Endothelial cell of umbilical vein (primary cell): ENCODE results near the gene EPN1. TPM values are rescaled to one million over a fixed set of nuclear protein-coding genes. Genes with fewer than 3 reads are reported as not detected.

ENCODE experiments used
- BruUV-seq: library from RNA; stranded (reverse); fragments of 400-500 nt; replicated peaks from 2 replicates; lab custom pipeline; 2021; lab: Mats Ljungman, UMichigan
- CTCF ChIA-PET: fragments of 300-600, 350-600 bp; sonication (Branson Sonifier 250); formaldehyde crosslinking; loops from one replicate; lab custom pipeline; 2021; ENCODE audit warnings: antibody characterized with exemption, inconsistent platforms; lab: Charles Lee
- POLR2A ChIA-PET: fragments of 300-600, 350-600 bp; sonication (Branson Sonifier 250); formaldehyde crosslinking; loops from one replicate; lab custom pipeline; 2021; ENCODE audit warnings: antibody characterized with exemption, inconsistent platforms; lab: Charles Lee
- DNase-seq: peaks from one replicate; pipeline ENCODE4 v3.0.0-alpha.2; 2011; ENCODE audit warnings: low read depth, low spot score
- FAIRE-seq: peaks from 2 replicates; lab custom pipeline; 2011; peaks lifted over from hg19 to GRCh38; lab: Jason Lieb, UNC
- H2AFZ ChIP-seq: 2 replicates; pipeline ENCODE4 v1.6.0; 2012; ENCODE audit warnings: low read depth, low read length, control low read depth, inconsistent platforms
- H3K27ac ChIP-seq: 2 replicates; pipeline ENCODE4 v1.5.1; 2011; ENCODE audit warnings: low read depth, mild to moderate bottlenecking, control low read depth, low read length, moderate library complexity; ENCODE audit not compliant: insufficient read depth
- H3K27me3 ChIP-seq, 2 experiments: 2 replicates each; pipeline versions ENCODE4 v1.6.0 to v1.6.1; 2011; ENCODE audit warnings: low read length in 2 of 2, mixed read lengths in 1 of 2; ENCODE audit not compliant: control insufficient read depth in 2 of 2, insufficient read depth in 2 of 2
- H3K36me3 ChIP-seq, 2 experiments: 2 replicates in 1 of 2; 3 replicates in 1 of 2; pipeline ENCODE4 v1.5.1; 2011; ENCODE audit warnings: low read length in 2 of 2, mild to moderate bottlenecking in 1 of 2, moderate library complexity in 1 of 2; ENCODE audit not compliant: control insufficient read depth in 2 of 2, insufficient read depth in 2 of 2; ENCODE audit errors: extremely low read depth in 1 of 2
- H3K4me1 ChIP-seq: 3 replicates; pipeline ENCODE4 v1.5.1; 2011; ENCODE audit warnings: mild to moderate bottlenecking, low read length; ENCODE audit not compliant: control insufficient read depth, insufficient read depth; ENCODE audit errors: extremely low read depth
- H3K4me2 ChIP-seq: 2 replicates; pipeline ENCODE4 v1.6.1; 2011; ENCODE audit warnings: low read length, control low read depth, mixed read lengths; ENCODE audit not compliant: insufficient read depth
- H3K4me3 ChIP-seq, 3 experiments: fragments of 200-600 bp in 1 of 3; sonication (generic), shearing (Covaris generic) in 1 of 3; replicated peaks in 1 of 3; 2 replicates each; pipeline ENCODE4 v1.5.1; 2011 to 2016; ENCODE audit warnings: control low read depth in 3 of 3, low read length in 3 of 3, mild to moderate bottlenecking in 2 of 3, inconsistent platforms in 1 of 3, low read depth in 1 of 3, moderate library complexity in 1 of 3; ENCODE audit not compliant: insufficient read depth in 1 of 3
- H3K79me2 ChIP-seq: 2 replicates; pipeline ENCODE4 v1.6.0; 2012; ENCODE audit warnings: low read length, inconsistent platforms; ENCODE audit not compliant: control insufficient read depth, insufficient read depth
- H3K9ac ChIP-seq: replicated peaks from 2 replicates; pipeline ENCODE3; 2011; ENCODE audit warnings: low read length, control low read depth; ENCODE audit not compliant: insufficient read depth; ENCODE audit errors: extremely low read depth
- H3K9me1 ChIP-seq: replicated peaks from 3 replicates; pipeline ENCODE4 v1.6.0; 2011; ENCODE audit warnings: mild to moderate bottlenecking, low read length; ENCODE audit not compliant: control insufficient read depth, insufficient read depth; ENCODE audit errors: extremely low read depth
- H3K9me3 ChIP-seq: replicated peaks from 2 replicates; pipeline ENCODE4 v1.5.1; 2012; ENCODE audit warnings: low read length, inconsistent platforms; ENCODE audit not compliant: control insufficient read depth, insufficient read depth
- H4K20me1 ChIP-seq: replicated peaks from 2 replicates; pipeline ENCODE3; 2011; ENCODE audit warnings: mild to moderate bottlenecking, low read length; ENCODE audit not compliant: control insufficient read depth, insufficient read depth; ENCODE audit errors: extremely low read depth
- EZH2 ChIP-seq: IDR thresholded peaks from 2 replicates; pipeline ENCODE4 v1.6.1; 2012; ENCODE audit warnings: borderline replicate concordance, low read depth, mild to moderate bottlenecking, moderate library complexity, low read length, inconsistent platforms; ENCODE audit not compliant: severe bottlenecking
- FOS ChIP-seq: IDR thresholded peaks from 2 replicates; pipeline ENCODE4 v1.6.1; 2011; ENCODE audit warnings: mild to moderate bottlenecking, low read length, moderate library complexity, borderline replicate concordance; ENCODE audit not compliant: insufficient read depth
- GATA2 ChIP-seq: IDR thresholded peaks from 2 replicates; pipeline ENCODE4 v1.7.0; 2011; ENCODE audit warnings: low read depth, mild to moderate bottlenecking, moderate library complexity, mixed read lengths, low read length; ENCODE audit not compliant: insufficient read length, insufficient read depth
- JUN ChIP-seq: IDR thresholded peaks from 2 replicates; pipeline ENCODE4 v1.6.1; 2011; ENCODE audit warnings: borderline replicate concordance, low read depth; ENCODE audit not compliant: insufficient read length, insufficient read depth
- MYC ChIP-seq: IDR thresholded peaks from one replicate; pipeline ENCODE4 v1.6.1; 2011; ENCODE audit warnings: mild to moderate bottlenecking, low read depth, low read length
- POLR2A ChIP-seq: IDR thresholded peaks from 2 replicates; pipeline ENCODE4 v1.6.1; 2012; ENCODE audit warnings: low read depth, mild to moderate bottlenecking, control low read depth, low read length
- POLR2AphosphoS5 ChIP-seq: IDR thresholded peaks from 2 replicates; pipeline ENCODE4 v1.6.1; 2012; ENCODE audit warnings: low read depth, mild to moderate bottlenecking, control low read depth, low read length, moderate library complexity; ENCODE audit not compliant: insufficient read depth
- dilution Hi-C: fragments of 300-500 bp; cut with MboI; formaldehyde crosslinking; loops from one replicate; pipeline ENCODE4 v1.15.0; 2019; ENCODE audit warnings: low sequenced_read_pairs; ENCODE audit not compliant: extremely low pct_ligation_motif_present
- intact Hi-C: fragments of 100-400 bp; cut with micrococcal nuclease; formaldehyde crosslinking; loops from one replicate; pipeline ENCODE4 v1.10.0; 2022
- polyA plus RNA-seq, 4 experiments: library from polyadenylated mRNA; depleted of rRNA in 3 of 4; stranded (reverse) in 3 of 4; unstranded in 1 of 4; fragments of >200 nt; gene quantifications; 2 replicates each; pipeline versions ENCODE4 v1.2.1 to v1.2.3, GENCODE V29; 2011 to 2012; ENCODE audit warnings: missing spikeins in 1 of 4
- total RNA-seq: library from RNA; stranded (reverse); gene quantifications from 2 replicates; pipeline ENCODE4 v1.2.3, GENCODE V29; 2021
- TF ChIP-seq, protein P1 (sequence below), 2 donors: IDR thresholded peaks; 1 replicate in 1 of 2; 2 replicates in 1 of 2; pipeline ENCODE4 v1.5.1; 2011; ENCODE audit warnings: low read length in 2 of 2, mild to moderate bottlenecking in 2 of 2, moderate library complexity in 2 of 2, control low read depth in 1 of 2, inconsistent platforms in 1 of 2, low read depth in 1 of 2; ENCODE audit not compliant: insufficient read depth in 1 of 2; ENCODE audit errors: extremely low read depth in 1 of 2
- TF ChIP-seq, protein P2 (sequence below): IDR thresholded peaks from 2 replicates; pipeline ENCODE4 v1.6.1; 2011; ENCODE audit not compliant: insufficient read depth, insufficient read length

Gene EPN1
- total and polyA plus RNA-seq, 2 donors (not counting 3 experiments of a cell fraction or from before 2014, with no cell fraction given), result 87.2 to 138 TPM

DNA sequence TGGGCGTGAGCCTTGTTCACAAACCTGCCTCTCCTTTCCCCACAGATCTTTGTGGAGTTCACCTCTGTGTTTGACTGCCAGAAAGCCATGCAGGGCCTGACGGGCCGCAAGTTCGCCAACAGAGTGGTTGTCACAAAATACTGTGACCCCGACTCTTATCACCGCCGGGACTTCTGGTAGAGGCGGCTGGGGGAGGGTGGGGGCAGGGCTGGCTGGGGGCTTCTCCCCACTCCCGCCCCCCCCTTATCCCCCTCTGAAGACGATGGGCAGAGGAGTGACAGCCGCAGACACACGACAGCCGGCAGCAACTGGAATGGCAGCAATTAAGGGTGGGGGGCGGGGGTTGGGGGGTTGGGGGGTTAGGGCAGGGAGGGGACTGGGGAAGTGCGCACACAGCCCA, 1.1 kb upstream of the EPN1 start:
- Histone ChIP-seq H3K4me1 (peaks cover 36% of the 10 kb centered on the region), H4K20me1 (peaks cover 5% of the 10 kb centered on the region), H3K27ac (no peak overlapping the region), H3K4me3 (no peak overlapping the region), H3K9ac (no peak overlapping the region), H3K9me3 (no peaks in the 10 kb centered on the region), H2AFZ (no peak overlapping the region), H3K4me2 (no peak overlapping the region), H3K79me2 (peaks cover 79% of the 10 kb centered on the region), H3K9me1 (no peaks in the 10 kb centered on the region), H3K27me3 (no peaks in the 10 kb centered on the region), H3K36me3 (peaks cover 19 to 23% of the 10 kb centered on the region in 2 experiments)
- dilution Hi-C loops (no loop called here), intact Hi-C loops (no loop called here)
- BruUV-seq, result no TSS peak
- CTCF ChIA-PET, result interaction anchor here (1.2 kb wide), 2 partner anchors 17 to 41 kb away, joined by 3 to 6 read pairs; no protein-coding TSS in a partner anchor
- POLR2A ChIA-PET, result interaction anchor here (1.3 kb wide), 1 partner anchor 9 kb away, joined by 3 read pairs; no protein-coding TSS in a partner anchor
- TF ChIP-seq FOS (no peak), MYC (no peak), JUN (no peak), POLR2A (no peak), EZH2 (no peak), POLR2AphosphoS5 (no peak), GATA2 (no peak)
- TF ChIP-seq, protein P1, sequence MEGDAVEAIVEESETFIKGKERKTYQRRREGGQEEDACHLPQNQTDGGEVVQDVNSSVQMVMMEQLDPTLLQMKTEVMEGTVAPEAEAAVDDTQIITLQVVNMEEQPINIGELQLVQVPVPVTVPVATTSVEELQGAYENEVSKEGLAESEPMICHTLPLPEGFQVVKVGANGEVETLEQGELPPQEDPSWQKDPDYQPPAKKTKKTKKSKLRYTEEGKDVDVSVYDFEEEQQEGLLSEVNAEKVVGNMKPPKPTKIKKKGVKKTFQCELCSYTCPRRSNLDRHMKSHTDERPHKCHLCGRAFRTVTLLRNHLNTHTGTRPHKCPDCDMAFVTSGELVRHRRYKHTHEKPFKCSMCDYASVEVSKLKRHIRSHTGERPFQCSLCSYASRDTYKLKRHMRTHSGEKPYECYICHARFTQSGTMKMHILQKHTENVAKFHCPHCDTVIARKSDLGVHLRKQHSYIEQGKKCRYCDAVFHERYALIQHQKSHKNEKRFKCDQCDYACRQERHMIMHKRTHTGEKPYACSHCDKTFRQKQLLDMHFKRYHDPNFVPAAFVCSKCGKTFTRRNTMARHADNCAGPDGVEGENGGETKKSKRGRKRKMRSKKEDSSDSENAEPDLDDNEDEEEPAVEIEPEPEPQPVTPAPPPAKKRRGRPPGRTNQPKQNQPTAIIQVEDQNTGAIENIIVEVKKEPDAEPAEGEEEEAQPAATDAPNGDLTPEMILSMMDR (IDR thresholded peaks at IDR 0.05; ENCODE audit: extremely low read depth in 1 of 2, insufficient read depth in 1 of 2, low read depth in 1 of 2, low read length in 2 of 2), result no peak
- TF ChIP-seq, protein P2, sequence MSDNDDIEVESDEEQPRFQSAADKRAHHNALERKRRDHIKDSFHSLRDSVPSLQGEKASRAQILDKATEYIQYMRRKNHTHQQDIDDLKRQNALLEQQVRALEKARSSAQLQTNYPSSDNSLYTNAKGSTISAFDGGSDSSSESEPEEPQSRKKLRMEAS, result no peak
- DNase-seq (no peak), FAIRE-seq (no peak)
